Epithelial cell of proximal tubule (primary cell): ENCODE results near the gene TBC1D17. TPM values are rescaled to one million over a fixed set of nuclear protein-coding genes. Genes with fewer than 3 reads are reported as not detected.

ENCODE experiments used
- DNase-seq: peaks from one replicate; pipeline ENCODE4 v3.0.0-alpha.2; 2011; ENCODE audit warnings: low read depth
- H3K4me3 ChIP-seq: 2 replicates; pipeline ENCODE4 v1.5.1; 2011; ENCODE audit warnings: low read depth, mild to moderate bottlenecking, low read length
- CTCF ChIP-seq: conservative IDR thresholded peaks from 2 replicates; pipeline ENCODE4 v1.5.1; 2012; ENCODE audit warnings: low read depth, mild to moderate bottlenecking, low read length
- total RNA-seq: library from RNA; depleted of rRNA; stranded (reverse); fragments of >200 nt; gene quantifications from 2 replicates; pipeline ENCODE4 v1.2.3, GENCODE V29; 2015

TBC1D17 gene
- total RNA-seq, 1 donor from 2014 or later: 11.9 TPM

GRCh38 chr19:49892716-49893115 lies 15.2 kb downstream of the TBC1D17 start:
- no peak for DNase-seq
- TF ChIP-seq CTCF: no peak
- H3K4me3 ChIP-seq: no peak overlapping the region

- no peak for DNase-seq
- H3K4me3 ChIP-seq: no peak overlapping the region
- TF ChIP-seq CTCF: no peak
These were observed 16.6 kb downstream of the TBC1D17 start for GRCh38 chr19:49894011-49894664.

- H3K4me3 ChIP-seq: no peak overlapping the region
- DNase-seq: no peak
- TF ChIP-seq CTCF: no peak
These were observed 17.5 kb downstream of the TBC1D17 start for GRCh38 chr19:49894879-49895565.

- H3K4me3 ChIP-seq: no peak overlapping the region
- TF ChIP-seq CTCF: no peak
- no peak for DNase-seq
These were observed 18.2 kb downstream of the TBC1D17 start for GRCh38 chr19:49895566-49896297.

GRCh38 chr19:49896863-49897621 lies 19.5 kb downstream of the TBC1D17 start, which contains the start of gene IL4I1:
IL4I1 (minus strand) TSS chr19:49896887; CDS start chr19:49896160, 727 bp downstream.
- peak within 1 kb of the TSS; percentile 33 for H3K4me3 ChIP-seq
- DNase-seq: peak; percentile 73
- TF ChIP-seq CTCF: no peak

GRCh38 chr19:49904136-49904535 lies 26.6 kb downstream of the TBC1D17 start:
- no peak for TF ChIP-seq CTCF
- H3K4me3 ChIP-seq: no peak overlapping the region
- no peak for DNase-seq
